Neural cell (in vitro differentiated cells): Measurements from ENCODE around the gene MYO1D.

ENCODE experiments used
- EP300 ChIP-seq: fragments of 450-650 bp; conservative IDR thresholded peaks from 2 replicates; pipeline ENCODE4 v1.6.1; 2014; ENCODE audit warnings: antibody characterized with exemption, mild to moderate bottlenecking, moderate library complexity; ENCODE audit not compliant: poor library complexity, severe bottlenecking
- MXI1 ChIP-seq: fragments of 450-650 bp; conservative IDR thresholded peaks from 2 replicates; pipeline ENCODE4 v1.6.1; 2014; ENCODE audit warnings: antibody characterized with exemption, mild to moderate bottlenecking; ENCODE audit not compliant: poor library complexity, severe bottlenecking
- POLR2AphosphoS5 ChIP-seq: IDR thresholded peaks from 2 replicates; pipeline ENCODE4 v1.6.1; 2012
- RAD21 ChIP-seq: fragments of 450-650 bp; conservative IDR thresholded peaks from 2 replicates; pipeline ENCODE4 v1.6.1; 2014; ENCODE audit warnings: antibody characterized with exemption, mild to moderate bottlenecking, moderate library complexity
- SMC3 ChIP-seq: fragments of 450-650 bp; conservative IDR thresholded peaks from 2 replicates; pipeline ENCODE4 v1.6.1; 2014; ENCODE audit warnings: antibody characterized with exemption, mild to moderate bottlenecking, moderate library complexity; ENCODE audit not compliant: poor library complexity
- TAF1 ChIP-seq: IDR thresholded peaks from 2 replicates; pipeline ENCODE4 v1.6.1; 2012; ENCODE audit warnings: low read depth
- TF ChIP-seq, protein P1 (sequence below): fragments of 450-650 bp; IDR thresholded peaks from 2 replicates; pipeline ENCODE4 v1.5.1; 2014; ENCODE audit warnings: antibody characterized with exemption, mild to moderate bottlenecking, moderate library complexity; ENCODE audit not compliant: poor library complexity, severe bottlenecking
- TF ChIP-seq, protein P2 (sequence below): IDR thresholded peaks from 2 replicates; pipeline ENCODE4 v1.6.1; 2012; ENCODE audit warnings: borderline replicate concordance

DNA sequence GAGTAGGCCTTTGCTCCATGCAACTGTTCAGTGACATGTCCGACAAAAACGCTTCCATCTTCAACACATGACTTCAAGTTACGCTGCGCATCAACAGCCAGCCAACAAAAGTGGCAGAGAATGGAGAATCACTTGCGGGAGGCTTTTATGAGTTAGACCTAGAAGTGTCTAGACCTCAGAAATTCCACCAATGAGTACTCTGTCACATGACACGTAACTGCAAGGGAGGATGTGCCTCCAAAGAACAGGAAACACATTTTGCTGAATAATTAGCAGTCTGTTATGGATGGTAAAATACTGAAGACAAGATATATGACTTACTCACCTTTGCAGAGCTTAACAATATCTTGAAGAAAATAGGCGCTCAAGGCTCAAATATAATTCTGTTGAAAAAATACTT is 62.1 kb downstream of the MYO1D start:
- TF ChIP-seq, protein P1, sequence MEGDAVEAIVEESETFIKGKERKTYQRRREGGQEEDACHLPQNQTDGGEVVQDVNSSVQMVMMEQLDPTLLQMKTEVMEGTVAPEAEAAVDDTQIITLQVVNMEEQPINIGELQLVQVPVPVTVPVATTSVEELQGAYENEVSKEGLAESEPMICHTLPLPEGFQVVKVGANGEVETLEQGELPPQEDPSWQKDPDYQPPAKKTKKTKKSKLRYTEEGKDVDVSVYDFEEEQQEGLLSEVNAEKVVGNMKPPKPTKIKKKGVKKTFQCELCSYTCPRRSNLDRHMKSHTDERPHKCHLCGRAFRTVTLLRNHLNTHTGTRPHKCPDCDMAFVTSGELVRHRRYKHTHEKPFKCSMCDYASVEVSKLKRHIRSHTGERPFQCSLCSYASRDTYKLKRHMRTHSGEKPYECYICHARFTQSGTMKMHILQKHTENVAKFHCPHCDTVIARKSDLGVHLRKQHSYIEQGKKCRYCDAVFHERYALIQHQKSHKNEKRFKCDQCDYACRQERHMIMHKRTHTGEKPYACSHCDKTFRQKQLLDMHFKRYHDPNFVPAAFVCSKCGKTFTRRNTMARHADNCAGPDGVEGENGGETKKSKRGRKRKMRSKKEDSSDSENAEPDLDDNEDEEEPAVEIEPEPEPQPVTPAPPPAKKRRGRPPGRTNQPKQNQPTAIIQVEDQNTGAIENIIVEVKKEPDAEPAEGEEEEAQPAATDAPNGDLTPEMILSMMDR: no peak
- TF ChIP-seq EP300 (no peak), TAF1 (no peak), MXI1 (no peak), SMC3 (no peak), RAD21 (no peak), POLR2AphosphoS5 (no peak)
- TF ChIP-seq, protein P2, sequence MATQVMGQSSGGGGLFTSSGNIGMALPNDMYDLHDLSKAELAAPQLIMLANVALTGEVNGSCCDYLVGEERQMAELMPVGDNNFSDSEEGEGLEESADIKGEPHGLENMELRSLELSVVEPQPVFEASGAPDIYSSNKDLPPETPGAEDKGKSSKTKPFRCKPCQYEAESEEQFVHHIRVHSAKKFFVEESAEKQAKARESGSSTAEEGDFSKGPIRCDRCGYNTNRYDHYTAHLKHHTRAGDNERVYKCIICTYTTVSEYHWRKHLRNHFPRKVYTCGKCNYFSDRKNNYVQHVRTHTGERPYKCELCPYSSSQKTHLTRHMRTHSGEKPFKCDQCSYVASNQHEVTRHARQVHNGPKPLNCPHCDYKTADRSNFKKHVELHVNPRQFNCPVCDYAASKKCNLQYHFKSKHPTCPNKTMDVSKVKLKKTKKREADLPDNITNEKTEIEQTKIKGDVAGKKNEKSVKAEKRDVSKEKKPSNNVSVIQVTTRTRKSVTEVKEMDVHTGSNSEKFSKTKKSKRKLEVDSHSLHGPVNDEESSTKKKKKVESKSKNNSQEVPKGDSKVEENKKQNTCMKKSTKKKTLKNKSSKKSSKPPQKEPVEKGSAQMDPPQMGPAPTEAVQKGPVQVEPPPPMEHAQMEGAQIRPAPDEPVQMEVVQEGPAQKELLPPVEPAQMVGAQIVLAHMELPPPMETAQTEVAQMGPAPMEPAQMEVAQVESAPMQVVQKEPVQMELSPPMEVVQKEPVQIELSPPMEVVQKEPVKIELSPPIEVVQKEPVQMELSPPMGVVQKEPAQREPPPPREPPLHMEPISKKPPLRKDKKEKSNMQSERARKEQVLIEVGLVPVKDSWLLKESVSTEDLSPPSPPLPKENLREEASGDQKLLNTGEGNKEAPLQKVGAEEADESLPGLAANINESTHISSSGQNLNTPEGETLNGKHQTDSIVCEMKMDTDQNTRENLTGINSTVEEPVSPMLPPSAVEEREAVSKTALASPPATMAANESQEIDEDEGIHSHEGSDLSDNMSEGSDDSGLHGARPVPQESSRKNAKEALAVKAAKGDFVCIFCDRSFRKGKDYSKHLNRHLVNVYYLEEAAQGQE: no peak
